Retinal pigment epithelial cell (primary cell): Measurements from ENCODE around the gene RHBDF1.

Experiments
- DNase-seq: peaks from one replicate; pipeline ENCODE4 v3.0.0-alpha.2; 2010; ENCODE audit warnings: low read depth
- H3K4me3 ChIP-seq: 2 replicates; pipeline ENCODE4 v1.5.1; 2011; ENCODE audit warnings: mild to moderate bottlenecking, low read length, control low read depth, moderate library complexity
- TF ChIP-seq, protein P1 (sequence below): conservative IDR thresholded peaks from 2 replicates; pipeline ENCODE4 v1.5.1; 2011; ENCODE audit warnings: low read depth, low read length, control low read depth, inconsistent platforms

The RHBDF1 gene

DNA sequence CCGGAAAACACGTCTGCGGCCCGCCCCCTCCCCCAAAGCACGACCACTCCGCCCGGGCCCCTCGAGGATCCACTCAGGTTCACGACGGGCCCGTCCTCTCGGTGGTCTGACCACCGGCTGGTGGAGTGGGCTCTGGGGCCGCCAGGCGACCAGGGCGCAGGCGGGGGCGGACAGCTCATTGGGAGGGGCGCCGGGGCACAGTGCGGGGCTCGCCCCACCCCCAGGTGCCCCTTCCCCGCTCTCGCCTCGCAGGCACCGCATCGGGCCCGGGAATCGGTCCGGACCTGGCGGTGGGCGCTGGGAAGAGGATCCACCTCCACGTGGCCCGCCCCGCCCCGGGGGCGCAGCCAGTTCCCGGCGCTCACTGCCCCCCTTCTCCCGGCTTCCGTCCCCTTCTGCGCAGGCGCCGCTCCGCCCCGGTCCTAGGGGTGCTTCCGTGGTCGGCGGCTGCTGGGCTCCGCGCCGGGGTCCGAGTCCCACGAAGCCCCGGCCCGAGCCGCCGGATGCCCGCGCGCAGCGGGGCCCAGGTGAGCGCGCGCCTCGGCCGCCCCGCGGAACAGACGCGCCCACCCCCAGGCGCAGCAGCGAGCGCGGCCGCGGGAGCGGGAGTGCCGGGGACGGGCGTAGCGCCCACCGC, 5.5 kb upstream of the RHBDF1 start, which contains the start of gene MPG:
Gene MPG (plus strand): TSS at position 419 of the 637 bp plus-strand sequence. CDS start 85 bp downstream, at position 504.
- DNase-seq = no peak
- TF ChIP-seq, protein P1, sequence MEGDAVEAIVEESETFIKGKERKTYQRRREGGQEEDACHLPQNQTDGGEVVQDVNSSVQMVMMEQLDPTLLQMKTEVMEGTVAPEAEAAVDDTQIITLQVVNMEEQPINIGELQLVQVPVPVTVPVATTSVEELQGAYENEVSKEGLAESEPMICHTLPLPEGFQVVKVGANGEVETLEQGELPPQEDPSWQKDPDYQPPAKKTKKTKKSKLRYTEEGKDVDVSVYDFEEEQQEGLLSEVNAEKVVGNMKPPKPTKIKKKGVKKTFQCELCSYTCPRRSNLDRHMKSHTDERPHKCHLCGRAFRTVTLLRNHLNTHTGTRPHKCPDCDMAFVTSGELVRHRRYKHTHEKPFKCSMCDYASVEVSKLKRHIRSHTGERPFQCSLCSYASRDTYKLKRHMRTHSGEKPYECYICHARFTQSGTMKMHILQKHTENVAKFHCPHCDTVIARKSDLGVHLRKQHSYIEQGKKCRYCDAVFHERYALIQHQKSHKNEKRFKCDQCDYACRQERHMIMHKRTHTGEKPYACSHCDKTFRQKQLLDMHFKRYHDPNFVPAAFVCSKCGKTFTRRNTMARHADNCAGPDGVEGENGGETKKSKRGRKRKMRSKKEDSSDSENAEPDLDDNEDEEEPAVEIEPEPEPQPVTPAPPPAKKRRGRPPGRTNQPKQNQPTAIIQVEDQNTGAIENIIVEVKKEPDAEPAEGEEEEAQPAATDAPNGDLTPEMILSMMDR = no peak
- peak within 1 kb of the TSS; percentile 57 for H3K4me3 ChIP-seq

DNA sequence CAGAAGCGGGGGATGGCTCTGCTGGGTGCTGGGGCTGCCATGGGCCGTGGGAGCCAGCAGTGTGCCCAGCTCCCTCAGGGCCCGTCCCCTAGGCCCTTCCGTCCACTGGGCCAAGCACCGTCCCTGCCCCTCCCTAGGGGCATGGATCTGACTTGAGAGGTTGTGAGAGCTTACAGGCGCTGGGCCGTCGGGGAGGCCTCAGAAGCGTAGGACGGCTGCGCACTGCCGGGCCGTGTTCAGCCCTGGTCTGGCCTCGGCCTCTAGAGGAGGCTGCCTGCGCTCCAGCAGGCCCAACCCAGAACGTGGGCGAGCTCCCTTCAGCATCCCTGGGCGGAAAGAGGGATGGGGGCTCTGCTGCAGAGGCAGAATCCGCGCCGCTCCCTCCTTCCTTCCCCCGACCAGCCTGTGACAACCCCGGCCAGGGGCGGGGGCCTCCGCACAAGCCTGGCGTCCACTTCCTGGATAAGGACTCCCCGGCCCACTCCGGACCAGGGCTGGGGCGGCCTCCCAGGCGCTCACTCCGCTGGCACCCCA, 4.9 kb upstream of the RHBDF1 start:
- DNase-seq = no peak
- TF ChIP-seq, protein P1 = no peak

DNA sequence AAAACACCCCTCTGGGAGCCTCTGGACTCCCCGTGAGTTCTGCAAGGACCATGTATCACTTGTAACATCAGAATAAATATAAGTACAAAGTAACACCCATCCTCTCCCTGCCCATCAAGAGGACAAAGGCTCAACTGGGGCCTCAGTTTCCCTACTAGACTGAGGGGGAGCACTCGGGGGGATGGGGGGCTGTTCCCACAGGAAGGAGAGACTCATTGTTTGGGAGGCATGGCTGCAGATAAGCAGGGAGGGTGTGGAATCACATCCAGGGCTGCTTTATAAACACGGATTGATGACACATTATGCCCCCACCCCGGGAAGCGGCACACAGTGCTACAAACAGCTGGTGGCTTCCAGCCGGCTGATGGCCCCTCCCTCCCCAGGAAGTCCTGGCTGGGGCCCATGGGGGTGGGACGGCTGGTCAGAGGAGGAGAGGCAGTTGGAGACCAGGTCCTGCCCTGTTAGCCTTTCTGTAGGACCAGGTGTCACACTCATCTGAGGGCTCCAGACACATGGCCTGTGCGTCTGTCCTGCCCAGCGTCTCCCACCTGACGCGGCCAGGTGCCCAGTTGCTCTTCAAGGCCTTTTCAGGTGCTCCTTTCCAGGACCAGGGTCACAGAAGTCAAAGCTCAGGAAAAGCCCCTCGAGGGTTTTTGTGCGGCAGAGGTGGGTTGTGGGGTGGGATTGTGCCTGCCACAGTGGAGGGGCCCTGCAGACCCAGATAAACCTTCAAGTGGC, 4.3 kb upstream of the RHBDF1 start:
- H3K4me3 ChIP-seq = no peak overlapping the region
- TF ChIP-seq, protein P1 = no peak
- DNase-seq = no peak

More for the DNA sequence above, 4.9 kb upstream of the RHBDF1 start:
- peak overlapping the region; percentile 57 for H3K4me3 ChIP-seq

DNA sequence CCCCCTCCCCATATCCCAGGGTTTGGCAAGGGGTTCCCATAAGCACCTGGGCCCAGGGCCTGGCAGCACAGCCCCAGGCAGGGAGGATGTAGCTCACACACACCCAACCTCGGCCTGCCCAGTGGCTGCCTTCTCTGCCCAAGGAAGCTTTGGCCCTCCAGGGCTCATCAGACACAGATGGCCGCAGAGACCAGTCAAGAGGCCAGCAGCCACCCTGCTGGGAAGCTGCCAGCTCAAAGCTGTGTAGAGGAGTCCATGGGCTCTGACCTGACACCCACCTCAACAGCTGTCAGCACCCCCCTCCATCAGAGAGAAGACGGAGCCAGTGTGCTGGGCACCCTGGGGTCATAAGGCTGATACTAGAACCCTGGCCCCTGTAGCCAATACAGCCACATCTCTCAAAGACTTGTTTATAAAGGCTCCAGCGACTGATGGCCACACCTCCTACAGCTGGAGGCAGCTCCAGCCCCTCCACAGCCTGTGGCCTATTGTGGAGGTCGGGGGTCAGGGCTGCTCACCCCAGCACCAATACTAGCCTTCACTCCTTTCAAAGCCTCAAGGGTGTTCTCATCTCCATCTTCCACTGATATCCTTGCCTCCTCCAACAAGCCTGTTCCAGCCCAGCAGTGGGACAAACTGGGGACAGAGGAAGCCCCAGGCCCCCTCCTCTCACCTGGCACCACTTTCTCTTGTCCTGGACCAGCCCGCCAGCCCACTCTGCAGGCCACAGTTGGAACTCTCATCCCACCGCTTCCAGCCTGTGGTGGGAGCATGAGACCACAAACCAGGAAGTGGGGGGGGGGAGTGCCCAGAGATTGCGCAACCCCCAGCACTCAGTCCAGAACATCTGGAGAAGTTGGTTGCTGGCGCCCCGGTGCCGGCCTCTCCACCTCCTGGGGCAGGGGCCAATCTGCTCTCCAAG, 3.4 kb upstream of the RHBDF1 start:
- no peak overlapping the region for H3K4me3 ChIP-seq

DNA sequence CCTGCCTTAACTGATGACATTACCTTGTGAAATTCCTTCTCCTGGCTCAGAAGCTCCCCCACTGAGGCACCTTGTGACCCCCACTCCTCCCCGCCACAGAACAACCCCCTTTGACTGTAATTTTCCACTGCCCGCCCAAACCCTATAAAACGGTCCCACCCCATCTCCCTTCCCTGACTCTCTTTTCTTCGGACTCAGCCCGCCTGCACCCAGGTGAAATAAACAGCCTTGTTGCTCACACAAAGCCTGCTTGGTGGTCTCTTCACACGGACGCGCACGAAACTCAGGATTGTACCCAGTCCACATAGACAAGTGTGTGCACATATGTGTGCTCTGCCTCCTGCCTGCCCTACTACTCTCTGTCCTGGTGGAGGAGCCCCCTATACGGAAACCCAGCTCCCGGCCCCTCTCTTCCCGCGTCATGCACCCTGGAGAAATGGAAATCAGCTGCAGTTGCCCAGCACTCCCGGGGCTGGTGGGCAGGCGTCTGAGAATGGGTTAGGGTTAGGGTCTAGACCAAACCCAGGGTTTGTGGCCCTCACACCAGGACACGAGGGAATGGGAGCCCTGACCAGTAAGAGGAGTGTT, 2.4 kb upstream of the RHBDF1 start:
- no peak for DNase-seq
- TF ChIP-seq, protein P1 = no peak

More for the DNA sequence above, 3.4 kb upstream of the RHBDF1 start:
- DNase-seq = no peak
- TF ChIP-seq, protein P1 = peak; percentile 28

DNA sequence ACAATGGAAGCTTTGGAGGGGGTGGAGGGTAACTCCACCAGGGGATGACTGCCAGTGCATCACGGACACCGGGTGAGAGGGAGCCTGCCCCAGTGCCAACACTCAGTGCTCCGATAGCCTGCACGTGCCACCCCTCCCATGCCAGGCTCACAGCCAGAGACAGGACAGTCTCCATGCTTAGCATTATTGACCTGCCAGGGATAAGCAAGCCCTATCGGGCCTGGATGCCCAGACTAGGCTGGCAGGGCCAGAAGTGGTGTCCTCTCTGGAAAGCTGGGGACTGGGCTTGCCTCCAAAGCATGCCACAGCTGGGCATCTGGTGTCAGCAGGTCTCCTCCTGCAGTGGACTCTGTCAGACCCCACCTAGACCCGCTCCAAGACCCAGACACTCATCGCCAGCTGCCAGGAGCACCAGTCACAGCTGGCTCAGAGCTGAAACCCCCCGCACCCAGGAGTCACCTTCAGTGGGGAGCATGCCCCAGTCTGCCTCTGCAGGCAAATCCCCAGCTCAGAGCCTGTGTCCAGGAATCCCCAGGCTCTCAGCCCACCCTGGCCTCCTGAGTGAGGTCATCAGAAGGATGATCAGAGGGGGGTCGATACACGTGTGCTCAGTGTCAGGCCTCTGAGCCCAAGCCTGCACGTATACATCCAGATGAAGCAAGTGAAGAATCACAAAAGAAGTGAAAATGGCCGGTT, 1.8 kb upstream of the RHBDF1 start:
- TF ChIP-seq, protein P1 = no peak
- no peak overlapping the region for H3K4me3 ChIP-seq
- DNase-seq = no peak

More for the DNA sequence above, 2.4 kb upstream of the RHBDF1 start:
- no peak overlapping the region for H3K4me3 ChIP-seq
